Endometrial microvascular endothelial cells (primary cell): ENCODE data around the gene POLR2E. TPM values are rescaled to one million over a fixed set of nuclear protein-coding genes. Genes with fewer than 3 reads are reported as not detected.

Experiments used
- in situ Hi-C: cut with HindIII; loops from 2 replicates; pipeline ENCODE4 v1.10.0; 2017; ENCODE audit warnings: low sequenced_read_pairs, low pct_unique_long_range_greater_than_20kb; ENCODE audit errors: inconsistent ontology term
- total RNA-seq: library from RNA; depleted of rRNA; stranded (reverse); fragments of >200 nt; gene quantifications from one replicate; pipeline ENCODE4 v1.2.3, GENCODE V29; 2015; ENCODE audit errors: inconsistent ontology term

The POLR2E gene
- total RNA-seq, 1 donor from 2014 or later = 304 TPM

- in situ Hi-C loops = no loop called here
Measured at GRCh38 chr19:1103132-1103707, 8.0 kb upstream of the POLR2E start.

- in situ Hi-C loops = no loop called here
Measured at GRCh38 chr19:1102407-1103131, 7.4 kb upstream of the POLR2E start.

- in situ Hi-C loops = no loop called here
Measured at GRCh38 chr19:1101337-1101698, 6.1 kb upstream of the POLR2E start.

DNA sequence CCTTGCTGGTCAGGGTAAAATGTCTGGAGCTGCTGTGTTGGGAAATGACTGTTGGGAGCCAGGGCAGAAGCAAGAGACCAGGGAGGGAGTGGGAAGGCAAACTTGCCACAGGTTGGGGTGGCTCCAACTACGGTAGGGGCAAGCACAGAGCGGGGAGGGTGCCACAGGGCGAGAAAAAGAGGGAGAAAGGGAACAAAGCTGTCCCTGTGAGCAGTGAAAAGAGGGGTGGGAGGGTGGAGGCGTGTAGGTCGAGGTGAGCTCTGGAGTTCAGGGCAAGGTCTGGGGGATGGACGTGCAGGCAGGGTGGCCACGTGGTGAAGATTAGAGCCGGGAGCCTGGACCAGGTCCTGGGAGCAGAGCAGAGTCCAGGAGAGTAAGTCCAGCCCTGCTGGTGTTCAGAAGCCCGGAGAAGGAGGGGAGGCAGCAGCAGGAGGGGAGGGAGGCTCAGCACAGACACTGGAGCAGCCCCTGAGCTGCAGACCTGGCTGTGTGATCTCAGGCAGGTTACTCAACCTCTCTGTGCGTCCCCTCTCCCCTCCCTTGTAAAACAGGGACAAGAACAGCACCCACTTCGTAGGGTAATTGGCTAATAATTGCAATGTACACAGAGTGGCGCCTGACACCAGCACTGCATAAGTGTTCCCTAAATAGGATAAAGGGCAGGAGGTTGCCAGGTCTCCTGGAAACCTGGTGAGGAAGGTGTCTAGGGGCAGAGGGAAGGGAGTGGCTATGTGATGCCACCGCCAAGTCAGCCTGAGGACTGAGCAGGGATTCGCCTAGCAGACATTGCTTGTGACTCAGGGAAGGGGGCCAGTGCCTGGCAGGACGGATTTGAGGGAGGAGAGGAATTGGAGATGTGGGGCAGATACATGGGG is 3.2 kb upstream of the POLR2E start:
- in situ Hi-C loops = no loop called here

- in situ Hi-C loops = no loop called here
Measured at GRCh38 chr19:1097810-1098176, 2.6 kb upstream of the POLR2E start.

DNA sequence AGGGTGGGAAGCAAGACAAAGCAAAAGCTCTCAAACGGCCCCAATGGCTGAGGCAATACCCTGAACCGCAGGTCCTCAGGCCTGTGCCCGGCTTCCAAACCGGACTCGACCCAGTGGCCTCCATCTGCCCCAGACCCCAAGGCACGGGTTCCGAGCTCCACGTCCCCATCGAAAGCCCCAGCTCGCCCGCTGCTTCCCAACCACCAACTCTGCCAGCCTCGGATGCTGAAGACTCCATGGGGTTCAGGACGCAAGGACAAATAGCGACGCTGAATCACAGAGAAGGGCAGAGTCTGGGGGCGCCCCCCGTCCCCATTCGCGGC is 559 bp downstream of the POLR2E start:
- in situ Hi-C loops = no loop called here

DNA sequence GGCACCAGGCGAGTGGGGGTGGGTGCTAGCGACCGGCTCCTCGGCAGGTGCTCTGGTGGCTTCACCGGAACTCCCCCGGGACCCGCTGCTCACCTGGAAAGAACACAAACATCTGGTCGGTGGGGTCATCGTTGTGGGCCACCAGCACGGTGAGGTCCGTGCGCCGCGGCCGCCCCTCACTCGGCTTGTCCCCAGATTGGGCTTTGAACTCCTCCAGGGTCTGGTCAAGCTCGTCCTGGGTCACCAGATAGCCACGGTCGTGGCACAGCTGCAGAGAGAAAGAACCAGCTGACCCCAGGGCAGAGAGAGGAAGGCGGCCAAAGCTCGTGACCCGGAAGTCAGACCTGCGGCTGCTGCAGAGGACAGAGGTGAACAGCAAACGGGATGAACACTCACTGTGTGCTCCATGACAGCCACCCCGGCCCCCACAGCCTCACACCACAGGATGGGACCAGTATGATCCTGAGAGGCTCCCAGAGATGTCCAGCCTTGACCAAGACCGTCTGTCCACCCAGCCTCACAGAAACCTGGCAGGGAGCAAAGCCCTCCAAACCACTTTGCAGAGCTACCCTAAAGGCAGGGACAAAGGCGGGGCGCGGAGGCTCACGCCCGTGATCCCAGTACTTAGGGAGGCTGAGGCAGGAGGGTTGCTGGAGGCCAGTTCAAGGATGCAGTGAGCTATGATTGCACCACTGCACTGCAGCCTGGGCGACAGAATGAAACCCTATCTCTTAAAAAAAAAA is 1.2 kb downstream of the POLR2E start:
- in situ Hi-C loops = no loop called here

GRCh38 chr19:1093330-1093729 is 1.8 kb downstream of the POLR2E start:
- in situ Hi-C loops = no loop called here

DNA sequence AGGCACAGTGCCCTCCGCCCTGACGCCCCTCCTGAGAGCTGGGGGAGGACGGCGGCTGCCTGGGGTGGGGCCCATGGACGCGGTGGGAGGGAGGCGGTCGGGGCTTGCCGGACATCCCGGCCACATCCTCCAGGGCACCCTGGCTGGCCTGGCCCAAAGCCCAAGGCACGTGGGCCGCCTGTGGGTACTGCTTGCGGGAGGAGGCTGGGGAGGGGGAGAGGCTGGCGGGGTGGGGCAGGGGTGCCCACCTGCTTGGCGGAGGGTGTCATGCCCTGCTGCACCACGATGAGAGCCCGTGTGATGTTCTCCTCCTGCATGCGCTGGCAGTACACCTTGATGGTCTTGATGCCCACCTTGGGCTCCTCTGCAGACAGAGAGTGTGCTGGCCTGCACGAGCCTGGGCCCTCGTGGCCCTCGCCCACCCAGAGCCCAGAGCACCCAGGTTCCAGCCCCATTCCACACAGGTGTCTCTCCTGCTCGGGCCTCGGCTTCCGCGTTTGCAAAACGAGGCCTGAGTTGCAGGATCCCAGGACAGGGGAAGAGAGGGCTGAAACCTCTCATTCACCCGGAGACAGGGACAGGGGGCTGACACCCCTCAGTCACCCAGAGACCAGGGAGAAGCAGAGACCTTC is 3.5 kb downstream of the POLR2E start:
- in situ Hi-C loops = no loop called here

- in situ Hi-C loops = no loop called here
Measured at GRCh38 chr19:1090731-1091543, 4.2 kb downstream of the POLR2E start.

DNA sequence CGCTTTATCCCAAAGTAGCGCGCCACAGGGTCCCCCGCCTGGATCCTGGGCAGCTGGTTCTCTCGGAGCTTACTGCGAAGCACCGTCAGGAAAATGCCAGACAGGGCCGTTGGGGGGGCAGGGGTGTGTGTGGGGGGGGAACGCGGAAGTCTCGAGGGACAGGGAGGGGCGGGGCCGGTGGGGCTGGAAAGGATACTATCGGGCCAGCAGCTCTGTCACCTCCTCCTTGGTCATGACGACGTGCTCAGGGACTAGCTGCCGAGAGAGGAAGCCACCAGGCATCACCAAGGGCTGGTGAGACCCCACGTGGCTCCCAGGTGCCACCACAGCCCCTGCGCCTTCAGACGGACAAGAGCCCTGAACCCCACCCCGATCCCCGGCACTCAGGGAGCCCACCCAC is 5.3 kb downstream of the POLR2E start:
- in situ Hi-C loops = no loop called here

DNA sequence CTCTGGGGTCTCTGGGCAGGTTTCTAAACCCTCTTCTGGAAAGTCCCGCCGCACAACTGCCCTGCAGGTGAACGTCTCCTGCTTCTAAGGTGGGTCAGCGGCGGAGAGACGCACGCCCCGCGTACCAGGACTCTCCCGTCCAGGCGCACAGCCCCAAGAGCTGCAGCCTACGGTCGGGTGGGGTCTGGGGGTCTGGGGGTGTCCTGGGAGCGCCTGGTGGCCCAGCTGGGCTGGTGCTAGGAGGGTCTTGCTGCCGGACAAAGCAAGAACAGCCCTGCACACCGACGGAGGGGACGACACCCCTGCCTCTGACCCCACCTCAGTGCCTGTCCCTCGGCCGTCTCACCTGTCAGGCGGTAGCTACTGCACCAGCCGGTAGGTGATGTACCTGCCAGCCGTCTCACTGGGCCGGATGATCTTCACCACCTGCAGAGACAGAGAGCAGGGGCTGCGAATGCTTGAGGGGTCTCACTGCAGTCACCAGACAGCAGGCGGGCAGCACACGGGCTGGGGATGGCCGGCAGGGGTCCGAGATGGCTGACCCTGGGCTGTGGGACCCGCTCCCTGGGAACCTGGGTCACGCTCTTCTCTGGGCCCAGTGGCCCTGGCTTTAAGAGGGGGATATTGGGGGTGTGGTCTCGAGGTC is 5.9 kb downstream of the POLR2E start:
- in situ Hi-C loops = no loop called here

- in situ Hi-C loops = no loop called here
Measured at GRCh38 chr19:1088416-1089010, 6.7 kb downstream of the POLR2E start.

GRCh38 chr19:1087813-1088415 is 7.3 kb downstream of the POLR2E start:
- in situ Hi-C loops = no loop called here

GRCh38 chr19:1086613-1087012 is 8.6 kb downstream of the POLR2E start:
- in situ Hi-C loops = no loop called here

GRCh38 chr19:1085676-1086442 is 9.3 kb downstream of the POLR2E start:
- in situ Hi-C loops = no loop called here
